ENCODE data around the gene GRB10.

GRB10 gene

DNA sequence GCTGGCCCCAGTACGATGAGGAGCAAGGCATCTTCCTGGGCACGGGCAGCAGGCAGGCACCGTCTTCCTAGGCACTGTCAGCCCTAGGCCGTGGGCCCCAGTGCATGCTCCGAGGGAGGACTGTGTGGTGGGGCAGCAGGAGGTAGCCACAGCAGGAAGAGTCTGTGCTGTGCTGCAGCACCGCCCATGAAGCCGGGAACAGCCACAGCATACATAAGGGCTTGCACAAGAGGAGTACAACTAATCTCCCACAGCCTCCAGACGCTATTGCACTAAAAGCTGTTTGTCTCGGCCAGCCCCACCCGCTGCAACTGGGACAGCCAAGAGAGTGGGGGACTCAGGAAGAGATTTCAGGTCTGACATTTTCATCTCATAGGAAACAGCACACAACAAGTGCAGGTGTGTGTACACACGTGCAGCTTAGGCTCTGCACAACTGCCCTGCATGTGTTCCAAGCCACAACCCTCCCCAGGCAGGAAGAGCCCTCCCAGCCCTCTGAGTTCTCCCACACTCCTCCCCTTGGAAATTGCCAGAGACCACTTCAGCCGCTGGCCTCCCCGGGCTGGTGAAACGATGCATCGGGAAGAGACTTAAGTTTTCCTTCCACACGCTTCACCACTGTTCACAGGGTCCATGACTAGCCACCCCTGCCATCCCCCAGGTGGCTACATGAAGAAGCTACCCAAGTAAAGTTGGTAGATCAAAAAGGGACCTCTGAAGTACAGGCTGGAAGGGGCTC, 129.4 kb downstream of the GRB10 start:
- DNase-seq (ENCODE audit: low read depth) = no peak

DNA sequence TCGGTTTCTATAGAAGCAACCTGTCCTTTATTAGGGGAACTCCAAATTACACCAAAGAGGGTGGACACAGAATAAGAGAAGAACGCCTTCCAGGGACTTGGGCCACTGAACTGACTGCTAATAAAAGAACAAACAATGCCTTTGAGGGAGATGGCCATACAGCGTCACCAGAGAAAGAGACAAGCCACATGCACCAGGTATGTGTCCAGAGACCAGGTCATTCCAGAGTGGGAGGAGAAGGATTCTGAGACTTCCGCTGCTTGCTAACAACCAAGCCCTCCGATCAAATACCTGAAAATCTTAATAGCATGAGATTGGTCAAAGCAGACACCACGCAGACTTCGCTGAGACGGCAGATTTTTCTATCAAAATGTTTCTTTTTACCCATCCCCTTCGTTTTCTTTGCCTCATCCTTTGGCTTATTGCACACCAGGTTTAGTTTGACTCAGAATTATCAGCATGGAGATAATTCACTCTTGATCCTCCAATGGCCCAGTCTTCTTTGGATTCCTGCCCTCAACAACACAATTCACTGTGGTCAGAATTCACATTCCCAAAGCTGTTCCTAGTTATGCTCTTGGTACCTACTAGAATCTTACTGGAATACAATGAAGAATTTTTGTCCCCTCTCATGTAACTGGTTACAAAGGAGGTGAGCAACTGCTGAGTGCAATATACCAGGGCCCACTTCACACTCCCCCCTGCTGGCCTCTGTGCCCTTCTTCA, 130.1 kb downstream of the GRB10 start:
- DNase-seq (ENCODE audit: low read depth) = no peak

- DNase-seq (ENCODE audit: low read depth) = no peak
Measured at GRCh38 chr7:50651271-50651989, 131.3 kb downstream of the GRB10 start.

DNA sequence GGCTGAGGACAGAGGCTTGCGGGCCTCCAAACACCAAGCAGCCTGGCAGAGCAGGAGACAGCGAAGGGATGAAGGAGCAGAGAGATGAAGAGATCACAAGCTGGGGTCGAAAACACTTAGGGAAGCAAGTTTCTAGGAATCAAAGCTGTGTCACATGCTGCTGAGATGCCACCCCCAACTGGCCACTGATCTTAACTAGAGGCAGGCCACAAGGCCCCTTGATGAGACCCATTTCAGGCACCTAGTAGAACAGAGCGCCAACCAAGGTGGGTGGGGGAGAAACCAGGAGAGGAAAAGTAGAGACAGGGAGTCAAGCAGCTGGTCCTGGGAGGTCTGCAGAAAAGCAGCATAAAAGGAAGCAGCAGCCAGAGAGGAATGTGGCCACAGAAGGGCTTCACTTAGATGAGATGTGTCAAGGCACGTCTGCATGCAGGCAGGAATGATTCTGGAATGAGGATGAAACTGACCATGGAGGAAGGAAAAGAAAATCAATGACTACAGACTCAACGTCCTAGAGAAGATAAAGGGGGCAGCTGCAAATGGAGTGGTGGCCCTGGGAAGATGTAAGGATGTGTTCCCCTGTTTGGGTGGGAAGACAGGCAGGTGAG, 132.5 kb downstream of the GRB10 start:
- DNase-seq (ENCODE audit: low read depth) = no peak

GRCh38 chr7:50649259-50649885, 133.3 kb downstream of the GRB10 start:
- no peak for DNase-seq (ENCODE audit: low read depth)

- DNase-seq (ENCODE audit: low read depth) = no peak
Measured at GRCh38 chr7:50648570-50649169, 134.0 kb downstream of the GRB10 start.

- DNase-seq (ENCODE audit: low read depth) = no peak
Measured at GRCh38 chr7:50648076-50648475, 134.6 kb downstream of the GRB10 start.

DNA sequence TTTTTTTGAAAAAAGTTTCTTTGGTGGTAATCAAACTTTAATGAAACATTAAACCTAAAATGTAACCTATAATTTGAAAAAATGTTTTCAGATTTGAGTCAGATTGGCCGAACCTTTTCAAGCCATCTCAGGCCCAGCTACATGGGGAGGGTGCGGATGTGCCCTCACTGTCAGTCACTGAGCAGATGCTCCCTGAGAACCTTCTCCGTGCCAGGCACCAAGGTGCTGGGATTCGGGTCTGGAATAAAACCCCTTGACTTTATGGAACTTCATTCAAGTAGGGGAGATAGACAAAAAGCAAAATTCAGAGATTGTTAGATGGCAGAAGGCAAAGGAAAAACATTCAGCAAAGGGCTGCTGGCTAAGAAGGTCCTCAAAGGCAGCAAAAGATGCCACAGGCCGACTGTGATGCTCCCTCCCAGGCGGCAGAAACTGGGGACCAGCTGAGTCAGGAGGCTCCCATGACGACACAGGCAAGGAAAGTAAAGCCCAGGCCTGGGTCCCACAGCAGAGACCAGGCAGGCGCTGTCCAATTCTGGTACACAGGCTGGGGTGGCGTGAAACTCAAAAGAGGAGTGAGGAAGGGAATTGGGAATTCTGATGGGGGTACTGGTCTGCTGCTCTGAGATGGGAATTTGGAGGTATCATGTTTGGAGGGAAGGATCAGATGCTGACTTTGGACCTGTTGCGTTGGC, 135.3 kb downstream of the GRB10 start:
- DNase-seq (ENCODE audit: low read depth) = no peak

DNA sequence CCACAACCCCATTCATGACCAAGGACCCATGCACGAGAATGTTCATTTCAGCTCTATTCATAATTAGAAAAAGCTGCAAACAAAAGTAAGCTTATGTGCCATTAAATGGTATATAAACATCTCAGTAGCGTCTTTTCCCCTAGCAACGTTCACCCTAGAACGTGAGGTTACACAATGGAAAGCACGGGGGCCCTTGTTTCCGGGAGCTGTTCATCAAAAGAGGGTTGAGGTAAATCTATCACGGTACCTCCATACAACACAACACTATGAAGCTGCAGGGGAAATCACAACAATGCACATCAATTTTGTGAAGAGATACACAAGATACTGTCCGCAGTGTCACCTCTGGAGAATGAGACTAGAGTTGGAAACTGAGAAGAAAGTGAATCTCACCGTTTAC, 136.6 kb downstream of the GRB10 start:
- DNase-seq (ENCODE audit: low read depth) = no peak

DNA sequence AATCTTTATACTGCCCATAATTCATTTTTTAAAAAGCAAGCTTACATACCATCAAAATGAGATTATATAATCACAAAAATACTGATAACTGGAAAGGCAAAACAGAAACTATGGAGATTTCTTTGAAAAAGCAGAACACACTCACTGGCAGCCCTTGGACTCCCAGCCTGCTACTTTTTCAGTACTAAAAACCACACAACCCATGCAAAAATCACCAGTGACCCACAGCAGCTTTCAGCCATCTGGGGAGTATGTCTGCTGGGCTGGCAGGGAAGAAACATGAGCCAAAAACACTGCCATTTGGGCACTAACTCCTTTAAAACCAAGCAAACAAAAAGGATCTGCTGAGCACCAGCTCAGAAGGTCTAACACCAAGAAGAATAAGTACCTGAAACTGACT, 137.5 kb downstream of the GRB10 start:
- no peak for DNase-seq (ENCODE audit: low read depth)

DNA sequence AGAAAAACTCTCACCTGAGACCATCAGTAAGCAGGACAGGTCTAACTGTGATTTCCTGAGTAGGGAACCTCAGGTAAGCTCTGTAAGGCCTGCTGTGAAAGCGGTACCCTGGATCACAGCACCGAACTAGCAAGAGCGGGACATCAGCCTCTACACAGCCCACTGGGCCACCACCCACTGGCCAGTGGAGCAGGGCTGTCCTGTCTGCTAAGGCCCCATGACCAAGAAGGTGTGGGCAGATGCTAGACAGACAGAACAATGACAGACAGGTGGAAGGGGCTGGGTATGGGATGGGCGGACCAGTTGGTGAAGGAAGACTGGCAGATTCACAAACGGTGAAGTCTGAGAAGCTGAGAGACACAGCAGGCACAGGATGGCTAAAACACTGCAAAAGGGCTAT, 138.1 kb downstream of the GRB10 start:
- no peak for DNase-seq (ENCODE audit: low read depth)

GRCh38 chr7:50644114-50644513, 138.6 kb downstream of the GRB10 start:
- no peak for DNase-seq (ENCODE audit: low read depth)

- no peak for DNase-seq (ENCODE audit: low read depth)
Measured at GRCh38 chr7:50641442-50642405, 141.0 kb downstream of the GRB10 start.

DNA sequence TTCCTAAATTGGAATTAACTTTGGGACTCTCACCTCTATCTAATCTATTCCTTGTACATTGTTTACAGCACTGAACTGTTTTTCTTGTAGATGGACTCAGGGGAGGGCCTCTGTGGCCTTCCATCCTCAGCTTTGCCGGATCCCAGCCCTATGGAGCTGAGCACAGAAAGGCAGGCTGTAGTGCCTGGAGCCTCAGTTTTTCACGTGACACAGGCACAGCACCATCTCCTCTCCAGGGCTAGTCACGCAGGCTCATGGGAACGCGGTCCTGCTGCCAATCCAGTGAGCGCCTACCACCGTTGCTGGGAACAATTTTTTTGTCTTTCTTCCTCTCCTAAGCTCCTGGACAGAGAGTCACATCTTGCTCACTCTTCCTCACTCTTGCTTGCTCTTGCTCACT, 141.9 kb downstream of the GRB10 start:
- no peak for DNase-seq (ENCODE audit: low read depth)

DNA sequence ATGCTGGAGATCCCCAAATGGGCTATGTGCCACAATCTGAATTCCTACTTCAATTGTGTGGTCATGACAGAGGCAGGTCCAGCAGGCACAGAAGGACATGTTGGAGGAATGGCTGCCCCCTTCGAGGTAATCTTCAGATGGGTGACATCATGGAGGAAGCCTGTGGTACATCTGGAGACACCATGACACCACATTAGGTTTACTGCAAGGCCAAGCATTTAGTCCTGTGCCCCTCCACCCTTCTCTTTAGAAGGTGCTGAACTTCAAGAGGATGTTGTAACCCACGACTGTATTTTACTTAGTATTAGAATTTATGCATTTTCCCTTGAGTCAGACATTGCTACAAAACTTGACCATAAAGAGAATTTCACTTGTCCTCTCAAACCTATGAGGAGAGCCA, 142.4 kb downstream of the GRB10 start:
- no peak for DNase-seq (ENCODE audit: low read depth)

- no peak for DNase-seq (ENCODE audit: low read depth)
Measured at GRCh38 chr7:50637725-50638643, 144.7 kb downstream of the GRB10 start.

- DNase-seq (ENCODE audit: low read depth) = no peak
Measured at GRCh38 chr7:50634378-50634777, 148.3 kb downstream of the GRB10 start.

DNA sequence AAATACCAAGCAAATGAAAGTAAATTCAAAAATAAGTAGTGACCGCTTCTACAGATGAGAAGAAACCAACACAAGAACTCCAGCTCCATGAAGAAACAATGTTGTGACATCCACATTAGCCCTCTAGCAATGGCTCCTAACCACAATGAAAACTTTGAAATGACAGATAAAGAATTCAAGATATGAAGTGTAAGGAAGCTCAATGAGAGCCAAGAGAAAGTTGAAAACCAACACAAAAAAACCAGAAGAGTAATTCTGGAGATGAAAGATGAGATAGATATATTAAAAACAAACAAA, 149.3 kb downstream of the GRB10 start:
- DNase-seq (ENCODE audit: low read depth) = no peak

All from activated T-cell treated with anti-CD3 and anti-CD28 coated beads for 24 hours (primary cell).